Esophagus muscularis mucosa (tissue), 4 donors: Measurements from ENCODE around the gene TENM3. TPM values are rescaled to one million over a fixed set of nuclear protein-coding genes. Genes with fewer than 3 reads are reported as not detected.

Experiments
- DNase-seq: peaks from one replicate; pipeline ENCODE4 v3.0.0-alpha.2; 2017; ENCODE audit errors: extremely low spot score
- H3K27ac ChIP-seq, 4 donors: fragments of 200-600 bp; sonication (generic); replicated peaks in 1 of 4; 1 replicate in 3 of 4; 2 replicates in 1 of 4; pipeline ENCODE4 v1.5.1; 2016 to 2019; ENCODE audit warnings: mild to moderate bottlenecking in 1 of 4
- H3K27me3 ChIP-seq, 4 donors: fragments of 200-600 bp; sonication (generic); one replicate each; pipeline versions ENCODE4 v1.5.1 to v1.6.0; 2016 to 2019
- H3K36me3 ChIP-seq, 4 donors: fragments of 200-600 bp; sonication (generic); one replicate each; pipeline ENCODE4 v1.5.1; 2016 to 2019
- H3K4me1 ChIP-seq, 4 donors: fragments of 200-600 bp; sonication (generic); one replicate each; pipeline ENCODE4 v1.5.1; 2016 to 2019
- H3K4me3 ChIP-seq, 4 donors: fragments of 200-600 bp; sonication (generic); 1 replicate in 2 of 4; 2 replicates in 2 of 4; pipeline ENCODE4 v1.5.1; 2016 to 2019; ENCODE audit warnings: mild to moderate bottlenecking in 4 of 4, moderate library complexity in 1 of 4
- H3K9me3 ChIP-seq, 4 donors: fragments of 200-600 bp; sonication (generic); 1 replicate in 3 of 4; 2 replicates in 1 of 4; pipeline ENCODE4 v1.5.1; 2016 to 2019
- EP300 ChIP-seq: sonication (generic); formaldehyde crosslinking; IDR thresholded peaks from one replicate; pipeline ENCODE4 v1.6.1; 2017; ENCODE audit warnings: antibody characterized with exemption
- POLR2A ChIP-seq: fragments of 450-650 bp; IDR thresholded peaks from one replicate; pipeline ENCODE4 v1.6.1; 2017; ENCODE audit warnings: antibody characterized with exemption, moderate library complexity, mild to moderate bottlenecking, low read depth
- POLR2AphosphoS5 ChIP-seq, 2 donors: sonication (generic); formaldehyde crosslinking; IDR thresholded peaks; one replicate each; pipeline ENCODE4 v1.6.1; 2017; ENCODE audit warnings: antibody characterized with exemption in 2 of 2
- WGBS: methylation state at CpG from one replicate; pipeline ENCODE4 v1.1.5; 2018; 5-methylcytosine and 5-hydroxymethylcytosine counted together
- intact Hi-C: fragments of 100-400 bp; cut with DNase I; formaldehyde crosslinking; loops from one replicate; pipeline ENCODE4 v1.15.1; 2023
- total RNA-seq, 4 donors: library from RNA; depleted of rRNA; stranded (reverse); fragments of >200 nt; gene quantifications; one replicate each; pipeline versions ENCODE4 v1.1.0 to v1.2.1, GENCODE V29; 2016
- TF ChIP-seq, protein P1 (sequence below), 3 experiments: fragments of 200-600 bp in 2 of 3; fragments of 450-650 bp in 1 of 3; sonication (generic) in 2 of 3; IDR thresholded peaks; one replicate each; pipeline ENCODE4 v1.5.1; 2017 to 2019; ENCODE audit warnings: antibody characterized with exemption in 3 of 3, mild to moderate bottlenecking in 2 of 3, moderate library complexity in 1 of 3

TENM3 gene
- total RNA-seq, 4 donors from 2014 or later: 16.2 to 30.5 (median 28.3) TPM

DNA sequence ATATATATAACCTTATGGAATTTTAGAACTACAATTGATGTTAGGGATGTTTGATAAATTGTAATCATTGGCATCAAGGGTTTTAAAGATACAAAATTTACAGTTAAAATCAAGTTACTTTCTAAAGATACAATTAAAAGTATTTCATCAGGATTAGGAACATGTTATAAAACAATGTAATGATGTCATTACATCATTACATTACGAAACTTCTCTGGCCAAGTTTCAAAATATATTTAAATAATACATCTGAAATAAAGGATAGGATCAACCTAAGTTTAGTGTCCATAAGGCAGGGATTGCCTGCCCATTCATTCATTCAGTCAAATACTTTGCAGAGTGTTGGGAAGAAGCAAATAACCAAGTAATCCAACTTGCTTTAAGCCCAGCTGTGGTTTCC lies 75.1 kb downstream of the TENM3 start:
- intact Hi-C loops: no loop called here
- Histone ChIP-seq H3K4me3 (no peak overlapping the region), H3K9me3 (peaks cover 0 to 16% (median 13%) of the 10 kb centered on the region in 4 donors), H3K27me3 (no peaks in the 10 kb centered on the region), H3K4me1 (no peaks in the 10 kb centered on the region), H3K36me3 (no peaks in the 10 kb centered on the region), H3K27ac (no peak overlapping the region)
- no peak for DNase-seq
- no peak for TF ChIP-seq EP300
- no peak for TF ChIP-seq POLR2AphosphoS5 (IDR thresholded peaks at IDR 0.05)
- TF ChIP-seq, protein P1, sequence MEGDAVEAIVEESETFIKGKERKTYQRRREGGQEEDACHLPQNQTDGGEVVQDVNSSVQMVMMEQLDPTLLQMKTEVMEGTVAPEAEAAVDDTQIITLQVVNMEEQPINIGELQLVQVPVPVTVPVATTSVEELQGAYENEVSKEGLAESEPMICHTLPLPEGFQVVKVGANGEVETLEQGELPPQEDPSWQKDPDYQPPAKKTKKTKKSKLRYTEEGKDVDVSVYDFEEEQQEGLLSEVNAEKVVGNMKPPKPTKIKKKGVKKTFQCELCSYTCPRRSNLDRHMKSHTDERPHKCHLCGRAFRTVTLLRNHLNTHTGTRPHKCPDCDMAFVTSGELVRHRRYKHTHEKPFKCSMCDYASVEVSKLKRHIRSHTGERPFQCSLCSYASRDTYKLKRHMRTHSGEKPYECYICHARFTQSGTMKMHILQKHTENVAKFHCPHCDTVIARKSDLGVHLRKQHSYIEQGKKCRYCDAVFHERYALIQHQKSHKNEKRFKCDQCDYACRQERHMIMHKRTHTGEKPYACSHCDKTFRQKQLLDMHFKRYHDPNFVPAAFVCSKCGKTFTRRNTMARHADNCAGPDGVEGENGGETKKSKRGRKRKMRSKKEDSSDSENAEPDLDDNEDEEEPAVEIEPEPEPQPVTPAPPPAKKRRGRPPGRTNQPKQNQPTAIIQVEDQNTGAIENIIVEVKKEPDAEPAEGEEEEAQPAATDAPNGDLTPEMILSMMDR (IDR thresholded peaks at IDR 0.05): no peak
- no peak for TF ChIP-seq POLR2A
- whole genome bisulfite sequencing: 80% methylated on average over 1 of the region's 1 CpG

DNA sequence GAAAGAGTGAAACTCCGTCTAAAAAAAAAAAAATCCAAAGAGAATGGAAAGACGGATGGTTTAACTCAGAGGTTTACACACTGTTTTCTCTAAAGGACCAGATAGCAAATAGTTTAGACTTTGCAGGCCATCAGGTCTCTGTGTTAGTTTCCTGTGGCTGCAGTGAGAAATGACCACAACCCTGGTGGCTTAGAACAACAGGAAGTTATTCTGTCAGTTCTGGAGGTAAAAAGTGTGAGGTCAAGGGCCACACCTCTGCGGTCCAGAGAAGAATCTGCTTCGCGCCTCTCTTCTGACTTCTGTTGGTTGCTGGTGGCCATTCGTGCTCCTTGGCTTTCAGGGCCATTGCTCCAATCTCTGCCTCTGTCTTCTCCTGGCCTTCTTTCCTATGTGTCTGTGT lies 76.9 kb downstream of the TENM3 start:
- no peak for TF ChIP-seq POLR2A
- TF ChIP-seq, protein P1 (IDR thresholded peaks at IDR 0.05): no peak
- TF ChIP-seq POLR2AphosphoS5 (IDR thresholded peaks at IDR 0.05): no peak
- no peak for TF ChIP-seq EP300
- no peaks in the 10 kb centered on the region for H3K4me1 ChIP-seq
- H3K36me3 ChIP-seq: no peaks in the 10 kb centered on the region
- 85% methylated on average over 6 of the region's 6 CpGs for WGBS
- intact Hi-C loops: no loop called here
- H3K4me3 ChIP-seq: no peak overlapping the region
- H3K27ac ChIP-seq: no peak overlapping the region
- no peaks in the 10 kb centered on the region for H3K27me3 ChIP-seq
- peaks cover 0 to under 1% (median 0%) of the 10 kb centered on the region in 4 donors for H3K9me3 ChIP-seq
- DNase-seq: no peak

- H3K27ac ChIP-seq: no peak overlapping the region
- DNase-seq: no peak
- no peaks in the 10 kb centered on the region for H3K27me3 ChIP-seq
- H3K4me1 ChIP-seq: no peaks in the 10 kb centered on the region
- H3K4me3 ChIP-seq: no peak overlapping the region
- WGBS: 83% methylated on average over 3 of the region's 3 CpGs
- no peaks in the 10 kb centered on the region for H3K36me3 ChIP-seq
- TF ChIP-seq POLR2AphosphoS5 (IDR thresholded peaks at IDR 0.05) (no peak), POLR2A (no peak), EP300 (no peak)
- TF ChIP-seq, protein P1 (IDR thresholded peaks at IDR 0.05): no peak
- intact Hi-C loops: no loop called here
- no peaks in the 10 kb centered on the region for H3K9me3 ChIP-seq
Observed at GRCh38 chr4:182320580-182320979, 77.4 kb downstream of the TENM3 start.

- no peaks in the 10 kb centered on the region for H3K9me3 ChIP-seq
- DNase-seq: no peak
- no peaks in the 10 kb centered on the region for H3K27me3 ChIP-seq
- H3K4me3 ChIP-seq: no peak overlapping the region
- no peak overlapping the region for H3K27ac ChIP-seq
- intact Hi-C loops: no loop called here
- no peaks in the 10 kb centered on the region for H3K36me3 ChIP-seq
- 89% methylated on average over 10 of the region's 10 CpGs for WGBS
- TF ChIP-seq EP300: no peak
- TF ChIP-seq, protein P1 (IDR thresholded peaks at IDR 0.05): no peak
- TF ChIP-seq POLR2A: no peak
- no peak for TF ChIP-seq POLR2AphosphoS5 (IDR thresholded peaks at IDR 0.05)
- no peaks in the 10 kb centered on the region for H3K4me1 ChIP-seq
Observed at GRCh38 chr4:182324282-182324681, 81.1 kb downstream of the TENM3 start.

DNA sequence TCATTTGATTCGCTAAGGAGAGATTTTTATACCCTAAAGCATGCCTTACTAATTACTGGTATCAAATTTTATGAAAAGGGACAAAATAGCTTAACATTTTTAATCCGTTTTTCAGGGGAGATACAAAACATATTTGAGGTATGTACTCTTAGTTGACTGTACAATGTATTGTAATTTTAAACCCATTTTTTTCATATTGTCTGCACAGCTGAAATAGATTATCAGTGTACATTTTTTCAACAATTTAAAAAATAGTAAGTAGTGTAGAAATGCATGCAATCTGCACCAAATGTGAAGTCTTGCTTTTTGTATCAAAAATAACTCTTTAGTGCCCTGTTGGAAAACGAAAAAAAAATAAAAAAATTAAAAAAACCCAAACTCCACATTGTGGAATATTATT lies 82.2 kb downstream of the TENM3 start:
- TF ChIP-seq POLR2AphosphoS5 (IDR thresholded peaks at IDR 0.05) (no peak), POLR2A (no peak)
- TF ChIP-seq, protein P1 (IDR thresholded peaks at IDR 0.05): no peak
- Histone ChIP-seq H3K27ac (no peak overlapping the region), H3K4me1 (no peaks in the 10 kb centered on the region), H3K9me3 (no peaks in the 10 kb centered on the region), H3K4me3 (no peak overlapping the region), H3K27me3 (no peaks in the 10 kb centered on the region), H3K36me3 (no peaks in the 10 kb centered on the region)
- 82% methylated on average over 3 of the region's 3 CpGs for WGBS
- DNase-seq: no peak
- intact Hi-C loops: no loop called here
